Posterior vena cava (tissue), 2 donors: ENCODE results near the gene LHX3. TPM values are rescaled to one million over a fixed set of nuclear protein-coding genes. Genes with fewer than 3 reads are reported as not detected.
"Not testable (repeated sequence)": the region's sequence is repeated elsewhere in the genome, so short reads cannot be mapped to it uniquely, and the experiment has no call there.

ENCODE experiments used
- DNase-seq: peaks from one replicate; pipeline ENCODE4 v3.0.0-alpha.2; 2020; ENCODE audit warnings: low spot score
- intact Hi-C, 2 donors: fragments of 100-400 bp; cut with DNase I; formaldehyde crosslinking; loops; one replicate each; pipeline versions ENCODE4 v1.14.1 to v1.14.2; 2022 to 2023
- total RNA-seq, 2 donors: library from RNA; stranded (reverse); fragmentation: NEBNext Ultra II Directional; extraction: Animal tissue kit (Norgen Biotek cat#: 25700); gene quantifications; one replicate each; pipeline ENCODE4 v1.2.1, GENCODE V29; 2021
- donor health status: DM: yes; HTN: yes; CAD: no.
- donor health status: DM: yes; HTN: yes; CAD: no.

Gene LHX3
- total RNA-seq, 2 donors from 2014 or later = not detected

DNA sequence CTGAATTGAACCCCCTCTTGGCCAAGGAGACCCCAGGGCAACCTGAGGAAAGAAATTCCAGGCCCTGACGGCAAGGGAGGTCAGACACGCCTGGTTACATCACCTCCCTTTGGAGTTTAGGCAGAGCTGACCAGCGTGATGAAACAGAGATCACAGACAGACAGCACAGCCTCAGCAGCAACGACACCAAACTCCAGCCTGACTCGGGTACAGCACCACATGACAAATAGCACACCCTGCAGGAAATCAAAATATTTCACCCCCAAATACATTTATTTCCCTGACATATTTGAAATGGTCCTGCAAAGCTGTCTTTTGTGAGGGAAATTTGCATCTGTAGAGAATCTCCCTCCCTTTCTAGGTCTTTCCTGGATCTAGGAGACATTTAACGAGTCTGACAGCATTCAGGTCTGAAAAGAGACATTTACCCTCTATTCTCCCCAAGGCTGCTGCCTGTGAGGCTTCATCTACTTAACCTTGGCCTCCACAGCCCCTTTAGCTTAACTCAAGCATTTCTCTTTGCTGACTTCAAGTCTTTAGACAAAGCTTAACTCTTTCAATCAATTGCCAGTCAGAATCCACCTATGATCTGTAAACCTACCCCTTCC lies 38.1 kb upstream of the LHX3 start:
- intact Hi-C loops = no loop called here
- no peak for DNase-seq

DNA sequence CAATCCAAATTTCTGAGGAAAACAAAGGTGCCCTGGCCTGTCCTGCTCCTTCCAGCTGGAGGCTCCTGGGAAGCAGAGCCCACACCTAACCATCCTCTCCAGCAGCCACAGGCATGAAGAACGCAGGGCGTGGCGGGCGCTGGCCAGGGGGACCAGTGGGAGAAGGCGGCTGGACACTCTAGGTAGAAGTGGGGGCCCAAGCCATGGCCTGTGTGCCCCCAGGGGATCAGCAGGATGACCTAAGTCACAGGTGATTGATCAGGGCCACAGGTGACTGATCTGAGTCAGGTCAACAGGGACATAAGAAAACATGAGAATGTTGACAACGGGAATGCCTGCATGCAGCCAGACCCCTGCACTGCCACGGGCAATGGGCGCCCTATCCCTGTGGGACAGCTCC lies 37.3 kb upstream of the LHX3 start:
- no peak for DNase-seq
- intact Hi-C loops = no loop called here

DNA sequence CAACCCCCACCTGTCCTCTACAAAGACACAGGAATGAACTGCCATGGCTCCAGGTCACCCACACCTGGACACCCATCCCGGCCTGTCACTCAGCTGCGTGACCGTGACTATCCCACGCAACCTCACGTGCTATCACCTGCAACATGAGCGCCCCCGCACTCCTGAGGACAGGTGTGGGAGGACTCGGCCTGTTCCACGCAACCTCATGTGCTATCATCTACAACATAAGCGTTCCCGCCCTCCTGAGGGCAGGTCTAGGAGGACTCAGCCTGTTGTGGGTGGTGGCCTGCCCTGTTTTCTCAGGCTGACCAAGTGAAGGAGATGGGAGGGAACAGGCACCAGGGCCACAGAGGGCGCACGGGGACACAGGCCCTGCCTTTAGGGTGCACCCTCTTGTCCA lies 36.6 kb upstream of the LHX3 start:
- DNase-seq = no peak
- intact Hi-C loops = no loop called here

DNA sequence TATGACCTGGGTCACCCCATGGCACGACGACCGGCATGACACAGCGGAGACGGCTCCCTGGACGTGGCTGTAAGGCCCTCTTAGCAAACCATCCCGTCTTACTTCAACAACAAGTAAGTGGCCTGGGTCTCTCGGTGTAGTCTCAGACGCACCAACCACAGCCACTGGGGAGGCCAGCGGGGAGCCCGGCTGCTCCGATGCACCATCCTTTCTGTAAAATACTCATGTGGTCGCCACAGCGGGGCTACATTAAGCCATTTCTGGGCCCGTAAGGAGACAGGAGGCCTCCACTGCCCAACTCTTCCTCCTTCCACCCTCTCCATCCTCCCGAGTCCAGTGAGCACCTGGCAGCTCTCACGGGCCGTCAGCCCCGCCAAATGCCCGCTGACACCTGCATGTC lies 36.0 kb upstream of the LHX3 start:
- intact Hi-C loops = no loop called here
- DNase-seq = no peak

DNA sequence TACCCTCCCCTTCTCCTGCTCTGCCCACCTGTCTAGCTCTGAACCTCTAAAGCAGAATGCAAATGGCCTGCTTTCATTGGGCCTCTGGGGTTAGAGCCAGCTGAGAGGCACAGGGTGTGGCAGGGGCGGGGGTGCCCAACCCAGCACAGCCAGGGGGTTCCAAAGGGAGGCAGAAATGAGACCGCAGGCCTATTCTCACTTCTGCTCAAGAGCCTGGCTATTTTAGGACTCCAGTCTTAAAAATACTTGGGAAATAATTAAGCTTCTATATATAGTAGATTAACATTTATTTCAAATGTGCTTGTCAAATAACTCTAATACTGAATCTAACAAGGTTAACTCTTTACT lies 35.0 kb upstream of the LHX3 start:
- intact Hi-C loops = no loop called here
- no peak for DNase-seq

DNA sequence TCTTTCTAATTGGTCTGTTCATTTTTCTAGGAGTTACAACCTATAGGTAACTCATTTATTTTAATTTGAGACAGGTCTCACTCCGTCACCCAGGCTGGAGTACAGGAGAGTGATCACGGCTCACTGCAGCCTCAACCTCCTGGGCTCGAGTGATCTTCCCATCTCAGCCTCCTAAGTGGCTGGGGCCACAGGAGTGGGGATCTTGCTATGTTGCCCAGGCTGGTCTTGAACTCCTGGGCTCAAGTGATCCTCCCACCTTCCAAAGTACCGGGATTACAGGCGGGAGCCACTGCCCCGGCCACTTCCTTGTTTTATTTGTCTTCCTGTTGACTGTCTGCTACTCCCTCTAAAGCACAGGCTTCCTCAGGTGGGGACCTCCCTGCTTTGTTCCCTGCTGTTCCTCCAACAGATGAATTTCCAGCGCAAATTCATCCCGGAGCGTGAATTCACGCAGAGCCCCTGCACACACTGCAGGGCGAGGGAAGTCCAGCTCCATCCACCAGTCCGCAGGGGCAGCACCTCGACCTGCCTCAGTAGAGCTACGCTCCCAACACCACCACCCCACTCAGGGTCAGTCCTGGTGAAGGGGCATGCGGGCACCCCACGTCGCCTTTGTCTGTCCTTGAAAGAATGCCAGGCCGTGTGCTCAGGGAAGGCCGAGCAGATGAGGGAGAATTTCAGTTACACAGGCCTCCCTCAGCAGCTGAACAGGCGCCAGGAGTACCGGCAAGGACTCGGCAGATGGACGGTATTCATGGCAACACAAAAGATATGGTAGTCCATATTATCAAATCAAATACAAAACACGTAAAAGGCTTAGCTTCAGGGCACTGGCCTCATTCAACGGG lies 34.4 kb upstream of the LHX3 start:
- intact Hi-C loops = no loop called here
- DNase-seq = no peak

GRCh38 chr9:136238342-136238732 lies 33.4 kb upstream of the LHX3 start:
- intact Hi-C loops = no loop called here
- DNase-seq = no peak

DNA sequence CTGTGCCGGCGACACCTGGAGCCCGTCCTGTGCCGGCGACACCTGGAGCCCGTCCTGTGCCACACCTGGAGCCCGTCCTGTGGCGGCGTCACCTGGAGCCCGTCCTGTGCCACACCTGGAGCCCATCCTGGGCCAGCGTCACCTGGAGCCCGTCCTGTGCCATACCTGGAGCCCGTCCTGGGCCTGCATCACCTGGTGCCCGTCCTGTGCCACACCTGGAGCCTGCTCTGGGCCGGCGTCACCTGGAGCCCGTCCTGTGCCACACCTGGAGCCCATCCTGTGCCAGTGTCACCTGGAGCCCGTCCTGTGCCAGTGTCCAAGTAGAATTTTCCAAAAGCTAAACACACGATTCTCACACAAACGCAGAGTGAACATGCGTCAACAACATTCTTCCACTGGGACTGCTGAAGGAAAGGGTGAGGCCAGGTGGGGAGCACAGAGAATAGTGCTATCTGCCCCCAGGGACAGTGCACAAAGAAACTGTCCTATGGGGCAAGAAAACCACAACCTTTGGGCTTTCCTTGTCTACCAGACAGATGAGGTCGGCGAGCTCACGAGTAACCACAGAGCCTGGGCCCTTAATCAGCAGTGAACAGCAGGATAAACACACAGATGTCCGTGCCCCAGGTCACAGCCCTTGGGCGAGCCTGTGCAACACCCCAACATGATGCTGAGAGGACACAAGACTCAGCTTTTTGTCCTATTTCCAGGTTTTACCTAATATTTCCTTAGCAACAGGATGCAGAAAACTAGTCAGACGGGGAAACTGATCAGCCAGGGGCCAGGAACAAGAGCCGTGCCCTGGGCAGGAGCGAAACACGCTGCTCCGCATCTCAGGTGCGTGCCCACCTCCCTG lies 32.8 kb upstream of the LHX3 start:
- no peak for DNase-seq
- intact Hi-C loops = no loop called here

GRCh38 chr9:136236471-136237410 lies 31.8 kb upstream of the LHX3 start:
- intact Hi-C loops, DNase-seq: not testable (repeated sequence)

DNA sequence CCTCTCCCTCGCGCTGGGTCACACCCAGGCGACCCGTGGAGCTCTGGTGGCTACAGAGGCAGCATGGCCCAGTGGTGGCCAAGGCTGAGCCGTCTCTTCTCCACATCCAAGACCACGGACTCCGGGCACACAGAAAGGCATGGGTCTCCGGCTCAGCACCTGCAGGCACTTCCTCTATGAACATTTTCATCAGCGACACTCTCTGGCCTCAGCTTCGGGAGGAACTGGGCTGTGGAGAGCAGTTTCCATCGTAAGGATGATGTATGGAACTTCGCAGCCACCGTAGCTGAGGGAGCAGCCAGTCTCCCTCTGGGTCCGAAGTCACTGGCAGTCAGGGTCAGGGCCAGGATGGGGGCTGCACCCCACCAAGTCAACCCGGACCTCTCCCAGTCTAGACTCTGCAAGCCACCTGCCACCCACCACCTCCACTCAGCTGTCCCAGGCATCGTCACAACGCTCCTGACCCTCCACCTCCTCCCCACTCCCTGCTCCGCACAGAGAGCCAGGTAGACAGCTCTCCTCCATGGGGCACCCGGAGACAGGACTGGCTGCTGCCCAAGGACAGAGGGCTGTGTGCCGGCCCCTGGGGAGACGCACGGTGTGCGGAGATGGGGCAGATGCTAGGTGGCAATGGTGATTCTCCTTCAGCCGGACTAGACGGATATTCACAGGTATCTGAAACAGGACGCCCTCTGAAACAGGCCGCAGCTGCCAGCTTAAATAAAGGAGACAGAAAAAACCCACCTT lies 31.0 kb upstream of the LHX3 start:
- intact Hi-C loops = no loop called here
- DNase-seq = no peak

DNA sequence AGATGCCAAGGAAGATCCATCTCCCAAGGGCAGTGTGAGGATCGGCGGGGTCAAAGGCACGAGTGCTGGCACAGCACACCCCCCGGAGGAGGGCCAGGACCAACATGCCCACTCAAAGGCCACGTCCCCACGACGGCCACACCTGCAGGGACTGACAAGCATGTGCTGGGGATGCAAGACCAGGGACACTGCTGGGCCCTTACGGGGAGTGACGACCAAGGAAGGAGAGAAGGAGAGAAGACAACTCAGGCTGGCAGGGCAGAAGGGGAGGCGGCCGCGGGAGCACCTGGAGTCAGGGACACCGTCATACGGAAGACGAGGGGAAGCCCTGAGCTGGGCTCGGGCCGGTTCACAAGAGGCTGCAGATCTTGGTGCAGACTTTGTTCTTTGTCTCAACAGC lies 30.2 kb upstream of the LHX3 start:
- no peak for DNase-seq
- intact Hi-C loops = no loop called here

- intact Hi-C loops = no loop called here
- DNase-seq = no peak
Observed at GRCh38 chr9:136234597-136234996, 29.7 kb upstream of the LHX3 start.

- intact Hi-C loops = no loop called here
Observed at GRCh38 chr9:136233868-136234267, 28.9 kb upstream of the LHX3 start.

DNA sequence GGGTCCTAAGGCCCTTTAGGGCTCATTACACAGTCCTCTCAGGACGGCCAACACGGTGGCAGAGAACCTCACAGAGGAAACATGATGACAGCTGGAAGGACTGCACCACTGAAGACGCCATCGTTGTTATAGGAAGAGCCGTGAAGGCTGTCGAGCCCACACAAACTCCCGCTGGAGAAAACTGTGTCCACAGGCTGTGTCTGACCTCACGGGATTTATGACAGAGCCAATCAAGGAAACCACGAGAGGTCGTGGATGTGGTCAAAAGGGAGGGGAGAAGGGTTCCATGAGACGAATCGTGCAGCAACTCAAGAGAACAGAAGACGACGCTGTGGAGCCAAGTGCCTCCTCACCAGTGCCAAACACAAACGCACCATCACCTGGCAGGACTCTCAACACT lies 28.5 kb upstream of the LHX3 start:
- intact Hi-C loops = no loop called here
- DNase-seq = no peak

More at GRCh38 chr9:136233868-136234267, 28.9 kb upstream of the LHX3 start:
- DNase-seq = no peak

- intact Hi-C loops = no loop called here
- no peak for DNase-seq
Observed at GRCh38 chr9:136232969-136233368, 28.0 kb upstream of the LHX3 start.

DNA sequence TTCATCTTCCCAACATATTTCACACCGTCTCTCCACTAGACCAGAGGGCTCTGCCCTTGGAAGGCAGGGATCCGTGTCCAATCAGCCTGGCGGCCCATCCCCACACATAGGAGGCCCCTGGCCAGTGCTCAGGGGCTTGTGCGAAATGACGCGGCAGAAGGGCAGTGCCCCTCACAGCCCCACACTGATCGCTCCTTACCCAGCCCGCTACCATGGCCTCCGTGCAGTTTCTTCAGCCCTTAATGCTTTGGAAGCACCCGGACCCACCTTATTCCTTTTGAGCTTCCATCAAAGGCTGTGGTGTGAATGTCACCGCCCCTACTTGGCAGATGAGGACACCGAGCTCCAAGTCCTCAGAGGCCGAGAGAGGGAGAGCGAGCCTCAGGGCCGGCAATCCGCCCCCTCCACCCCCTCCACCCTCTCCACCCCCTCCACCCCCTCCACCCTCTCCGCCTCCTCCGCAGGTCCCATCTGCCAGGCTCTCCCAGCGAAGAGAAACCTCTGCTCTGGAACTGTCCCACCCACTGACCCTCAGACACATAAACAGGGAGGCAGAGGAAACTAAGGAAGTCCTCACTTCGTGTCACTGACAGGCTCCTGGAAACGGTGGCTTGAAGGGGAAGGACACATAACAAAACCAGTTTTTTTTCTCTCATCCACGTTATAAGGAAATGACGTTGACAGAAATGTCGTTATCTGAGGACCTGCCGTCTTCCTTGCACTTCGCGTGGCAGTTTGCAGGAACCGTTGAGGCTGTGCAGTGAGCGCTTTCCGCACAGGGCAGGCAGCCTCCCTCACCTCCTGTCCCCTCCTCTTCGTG lies 26.8 kb upstream of the LHX3 start:
- intact Hi-C loops = no loop called here
- DNase-seq = no peak

- no peak for DNase-seq
- intact Hi-C loops = no loop called here
Observed at GRCh38 chr9:136230773-136231172, 25.8 kb upstream of the LHX3 start.

DNA sequence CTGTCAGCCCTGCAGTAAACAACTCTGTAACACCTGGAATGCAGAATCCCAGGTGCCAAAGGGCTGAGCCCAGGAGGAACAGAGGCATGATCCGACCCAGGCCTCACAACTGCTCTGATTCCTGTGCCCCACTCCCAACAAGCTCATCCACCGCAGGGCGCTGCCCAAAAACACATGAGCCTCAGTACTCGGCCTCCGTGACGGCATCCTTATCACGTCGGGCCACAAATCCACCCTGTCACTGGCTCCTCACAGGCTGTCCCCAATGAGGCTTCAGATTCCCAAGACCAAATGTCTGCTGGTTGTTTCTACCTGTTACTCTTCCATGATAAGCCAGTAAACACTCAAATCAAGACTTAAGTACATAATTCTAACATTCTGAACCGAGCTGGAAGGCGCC lies 25.4 kb upstream of the LHX3 start:
- intact Hi-C loops = no loop called here
- no peak for DNase-seq
